Measurements from ENCODE around the gene WIZ.

The WIZ gene

DNA sequence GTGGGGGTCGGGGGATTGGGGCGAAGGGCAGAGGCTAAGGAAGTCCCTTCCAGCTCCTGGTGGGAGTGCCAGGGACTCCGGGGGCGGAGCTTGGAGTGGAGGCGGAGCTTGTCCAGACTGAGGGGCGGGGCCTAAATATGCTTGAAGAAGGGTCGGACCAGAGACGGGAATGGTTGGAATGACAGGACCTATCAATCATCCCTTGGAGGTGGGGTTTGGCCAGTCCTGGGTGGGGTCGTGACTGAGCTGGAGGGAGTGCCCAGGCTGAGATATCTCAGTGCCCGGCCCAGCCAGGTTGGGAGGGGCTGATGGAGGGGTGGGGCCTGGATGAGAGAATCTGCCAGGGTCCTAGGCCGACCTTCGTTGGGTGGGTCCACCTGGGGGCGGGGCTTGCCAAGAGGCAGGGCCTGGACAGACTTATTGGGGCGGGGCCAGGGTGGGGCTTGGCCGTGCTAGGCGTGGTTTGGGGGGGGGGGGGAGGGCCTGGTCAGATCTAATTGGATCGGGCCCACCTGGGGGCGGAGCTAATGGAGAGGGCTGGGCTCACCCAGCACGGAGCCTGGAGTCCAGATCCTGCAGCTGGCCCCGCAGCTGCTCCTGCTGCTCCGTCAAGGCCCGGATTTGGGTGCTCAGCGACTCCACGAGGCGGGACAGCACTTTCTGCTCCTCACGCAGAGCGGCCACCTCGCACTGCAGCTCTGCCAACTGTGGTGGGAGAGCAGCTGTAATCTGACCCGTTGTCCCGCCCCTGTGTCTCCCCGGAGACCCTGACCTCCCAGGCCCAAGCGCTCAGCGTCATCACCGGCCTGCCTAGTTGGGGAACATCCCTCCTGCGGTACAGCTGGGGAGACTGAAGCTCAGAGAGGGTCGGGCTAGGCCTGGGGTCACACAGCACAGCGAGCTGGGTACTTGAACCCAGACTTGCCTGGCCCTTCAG, 2.6 kb upstream of the WIZ start (continued):
- no peak for TF ChIP-seq ZBTB49 (tag by site-specific recombination; IDR thresholded peaks at IDR 0.05; ENCODE audit: low read depth)
- peak; percentile 90 for TF ChIP-seq ZNF692 (tag by site-specific recombination; IDR thresholded peaks at IDR 0.05)
- no peak for TF ChIP-seq WT1 (tag by site-specific recombination; IDR thresholded peaks at IDR 0.05)
- peak; percentile 52; the same call in 1 of the 2 replicates for TF ChIP-seq KLF9 (tag by site-specific recombination; IDR thresholded peaks at IDR 0.05; ENCODE audit: low read depth)
- TF ChIP-seq ZNF600 (tag by site-specific recombination; IDR thresholded peaks at IDR 0.05): peak; percentile 100
- no peak for TF ChIP-seq ZNF146 (tag by site-specific recombination; IDR thresholded peaks at IDR 0.05)
- no peak for TF ChIP-seq PRDM4 (tag by site-specific recombination; IDR thresholded peaks at IDR 0.05)
- TF ChIP-seq TSHZ1 (tag by site-specific recombination; IDR thresholded peaks at IDR 0.05; ENCODE audit: borderline replicate concordance): peak; percentile 56; the same call in 1 of the 2 replicates
- no peak for TF ChIP-seq ZNF211 (tag by site-specific recombination; IDR thresholded peaks at IDR 0.05; ENCODE audit: low read depth)
- TF ChIP-seq ZNF629 (tag by site-specific recombination; IDR thresholded peaks at IDR 0.05): no peak
- no peak for TF ChIP-seq HOXD13 (CRISPR knock-in tag; IDR thresholded peaks at IDR 0.05; ENCODE audit: borderline replicate concordance)
- no peak for TF ChIP-seq RBAK (tag by site-specific recombination; IDR thresholded peaks at IDR 0.05)
- no peak for TF ChIP-seq KLF10 (tag by site-specific recombination; IDR thresholded peaks at IDR 0.05)
- no peak for TF ChIP-seq ZNF366 (tag by site-specific recombination; conservative IDR thresholded peaks at IDR 0.05)
- no peak for TF ChIP-seq ZNF175 (tag by site-specific recombination; IDR thresholded peaks at IDR 0.05)
- no peak for TF ChIP-seq ZNF423 (tag by site-specific recombination; IDR thresholded peaks at IDR 0.05)
- TF ChIP-seq, protein P1, sequence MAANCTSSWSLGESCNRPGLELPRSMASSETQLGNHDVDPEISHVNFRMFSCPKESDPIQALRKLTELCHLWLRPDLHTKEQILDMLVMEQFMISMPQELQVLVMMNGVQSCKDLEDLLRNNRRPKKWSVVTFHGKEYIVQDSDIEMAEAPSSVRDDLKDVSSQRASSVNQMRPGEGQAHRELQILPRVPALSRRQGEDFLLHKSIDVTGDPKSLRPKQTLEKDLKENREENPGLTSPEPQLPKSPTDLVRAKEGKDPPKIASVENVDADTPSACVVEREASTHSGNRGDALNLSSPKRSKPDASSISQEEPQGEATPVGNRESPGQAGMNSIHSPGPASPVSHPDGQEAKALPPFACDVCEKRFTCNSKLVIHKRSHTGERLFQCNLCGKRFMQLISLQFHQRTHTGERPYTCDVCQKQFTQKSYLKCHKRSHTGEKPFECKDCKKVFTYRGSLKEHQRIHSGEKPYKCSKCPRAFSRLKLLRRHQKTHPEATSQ (tag by site-specific recombination; IDR thresholded peaks at IDR 0.05): no peak
- TF ChIP-seq, protein P2, sequence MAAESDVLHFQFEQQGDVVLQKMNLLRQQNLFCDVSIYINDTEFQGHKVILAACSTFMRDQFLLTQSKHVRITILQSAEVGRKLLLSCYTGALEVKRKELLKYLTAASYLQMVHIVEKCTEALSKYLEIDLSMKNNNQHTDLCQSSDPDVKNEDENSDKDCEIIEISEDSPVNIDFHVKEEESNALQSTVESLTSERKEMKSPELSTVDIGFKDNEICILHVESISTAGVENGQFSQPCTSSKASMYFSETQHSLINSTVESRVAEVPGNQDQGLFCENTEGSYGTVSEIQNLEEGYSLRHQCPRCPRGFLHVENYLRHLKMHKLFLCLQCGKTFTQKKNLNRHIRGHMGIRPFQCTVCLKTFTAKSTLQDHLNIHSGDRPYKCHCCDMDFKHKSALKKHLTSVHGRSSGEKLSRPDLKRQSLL (tag by site-specific recombination; IDR thresholded peaks at IDR 0.05): no peak
- TF ChIP-seq ZBTB1 (tag by site-specific recombination; IDR thresholded peaks at IDR 0.05): no peak
- TF ChIP-seq SP2 (tag by site-specific recombination; IDR thresholded peaks at IDR 0.05): peak; percentile 83
- peak; percentile 98 for TF ChIP-seq GLIS1 (tag by site-specific recombination; IDR thresholded peaks at IDR 0.05)
- TF ChIP-seq ZIC2 (tag by site-specific recombination; IDR thresholded peaks at IDR 0.05): peak; percentile 85
- TF ChIP-seq, protein P3, sequence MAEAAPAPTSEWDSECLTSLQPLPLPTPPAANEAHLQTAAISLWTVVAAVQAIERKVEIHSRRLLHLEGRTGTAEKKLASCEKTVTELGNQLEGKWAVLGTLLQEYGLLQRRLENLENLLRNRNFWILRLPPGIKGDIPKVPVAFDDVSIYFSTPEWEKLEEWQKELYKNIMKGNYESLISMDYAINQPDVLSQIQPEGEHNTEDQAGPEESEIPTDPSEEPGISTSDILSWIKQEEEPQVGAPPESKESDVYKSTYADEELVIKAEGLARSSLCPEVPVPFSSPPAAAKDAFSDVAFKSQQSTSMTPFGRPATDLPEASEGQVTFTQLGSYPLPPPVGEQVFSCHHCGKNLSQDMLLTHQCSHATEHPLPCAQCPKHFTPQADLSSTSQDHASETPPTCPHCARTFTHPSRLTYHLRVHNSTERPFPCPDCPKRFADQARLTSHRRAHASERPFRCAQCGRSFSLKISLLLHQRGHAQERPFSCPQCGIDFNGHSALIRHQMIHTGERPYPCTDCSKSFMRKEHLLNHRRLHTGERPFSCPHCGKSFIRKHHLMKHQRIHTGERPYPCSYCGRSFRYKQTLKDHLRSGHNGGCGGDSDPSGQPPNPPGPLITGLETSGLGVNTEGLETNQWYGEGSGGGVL (tag by site-specific recombination; IDR thresholded peaks at IDR 0.05): no peak
- TF ChIP-seq ZNF169 (tag by site-specific recombination; IDR thresholded peaks at IDR 0.05): no peak

All from HEK293 (cell line).